Activated CD8-positive, alpha-beta memory T cell treated with anti-CD3 and anti-CD28 coated beads for 4 hours (primary cell): Measurements from ENCODE around the gene ULK2.

ENCODE experiments used
- DNase-seq, 2 donors: peaks; one replicate each; pipeline ENCODE4 v3.0.0-alpha.2; 2020; ENCODE audit warnings: low read depth in 2 of 2

Gene ULK2

GRCh38 chr17:19726631-19727376, 140.9 kb downstream of the ULK2 start:
- DNase-seq = no peak

- no peak for DNase-seq
Measured at GRCh38 chr17:19725486-19725885, 142.2 kb downstream of the ULK2 start.

DNA sequence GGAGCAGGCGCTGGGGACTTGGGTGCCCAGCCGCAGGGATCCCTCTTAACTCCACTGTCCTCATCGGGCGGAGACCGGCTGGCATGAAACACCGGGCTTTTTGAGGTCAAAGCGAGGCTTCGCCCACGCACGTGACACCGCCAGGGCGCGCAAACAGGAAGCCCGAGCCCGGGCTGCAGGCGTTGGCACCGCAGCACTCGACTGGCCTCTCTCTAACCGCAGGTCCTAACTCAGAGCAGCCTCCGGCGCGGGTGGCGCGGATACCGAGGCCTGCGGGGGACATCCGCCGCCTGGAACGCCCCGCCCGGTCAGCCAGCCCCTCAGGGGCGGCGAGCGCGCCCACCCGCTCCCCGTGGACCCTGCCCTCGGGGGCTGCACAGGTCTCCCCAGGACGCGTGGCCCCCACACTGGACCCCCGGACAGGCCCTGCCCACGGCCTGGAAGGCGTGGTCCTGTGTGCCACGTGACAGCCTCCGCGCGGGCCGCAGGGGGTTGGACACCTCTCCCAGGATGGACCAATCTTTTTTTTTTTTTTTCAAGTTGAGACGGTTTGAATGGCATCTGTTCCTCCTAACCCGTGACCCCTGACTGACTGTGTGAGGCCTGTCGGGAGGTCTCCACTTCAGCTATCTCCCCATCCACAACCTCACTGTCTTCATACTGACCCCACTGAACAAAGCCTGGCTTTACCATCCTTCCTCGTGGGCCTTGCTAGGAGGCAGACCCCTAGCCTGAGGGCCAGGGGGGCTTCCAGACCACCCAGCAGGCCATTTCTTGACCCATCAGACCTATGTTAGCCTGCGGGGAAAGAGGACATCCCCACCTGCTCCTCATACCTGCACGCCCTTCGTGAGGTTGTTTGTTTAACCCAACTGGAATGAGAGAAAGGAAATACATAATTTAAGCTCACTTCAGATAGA, 143.0 kb downstream of the ULK2 start:
- DNase-seq = peak; percentile 12 to 18

- no peak for DNase-seq
Measured at GRCh38 chr17:19723964-19724363, 143.8 kb downstream of the ULK2 start.
